Activated CD8-positive, alpha-beta T cell treated with anti-CD3 and anti-CD28 coated beads for 36 hours (primary cell): ENCODE data around the gene DCXR. TPM values are rescaled to one million over a fixed set of nuclear protein-coding genes. Genes with fewer than 3 reads are reported as not detected.

Source experiments
- ATAC-seq: fragments of 200-7000 bp; cut with Tn5 transposase; one replicate; pipeline ENCODE4 v1.10.0; 2021; ENCODE audit warnings: mild to moderate bottlenecking, moderate library complexity
- CTCF ChIA-PET: fragments of 350-600 bp; sonication (Branson Sonifier 250); formaldehyde crosslinking; loops from one replicate; lab custom pipeline; 2021; ENCODE audit warnings: antibody characterized with exemption; lab: Charles Lee
- POLR2A ChIA-PET: fragments of 350-600 bp; sonication (Branson Sonifier 250); formaldehyde crosslinking; loops from one replicate; lab custom pipeline; 2021; ENCODE audit warnings: antibody characterized with exemption; lab: Charles Lee
- DNase-seq: peaks from one replicate; pipeline ENCODE4 v3.0.0-alpha.2; 2020
- H3K27ac Mint-ChIP-seq: one replicate; pipeline ENCODE4 v1.8.0; 2021; ENCODE audit warnings: mild to moderate bottlenecking, mixed read lengths
- H3K27me3 Mint-ChIP-seq: one replicate; pipeline ENCODE4 v1.8.0; 2021; ENCODE audit warnings: mixed read lengths
- H3K36me3 Mint-ChIP-seq: one replicate; pipeline ENCODE4 v1.8.0; 2021; ENCODE audit warnings: low read depth, mixed read lengths
- H3K4me1 Mint-ChIP-seq: one replicate; pipeline ENCODE4 v1.8.0; 2021; ENCODE audit warnings: low read depth, mixed read lengths
- H3K4me3 Mint-ChIP-seq: one replicate; pipeline ENCODE4 v1.8.0; 2021; ENCODE audit warnings: mild to moderate bottlenecking, moderate library complexity, mixed read lengths
- H3K9me3 Mint-ChIP-seq: one replicate; pipeline ENCODE4 v1.8.0; 2021; ENCODE audit warnings: mixed read lengths
- intact Hi-C: fragments of 100-400 bp; cut with micrococcal nuclease; formaldehyde crosslinking; loops from one replicate; pipeline ENCODE4 v1.10.0; 2022
- total RNA-seq, 2 experiments: library from RNA; stranded (reverse); gene quantifications; one replicate each; pipeline ENCODE4 v1.2.3, GENCODE V29; 2021
- TF ChIP-seq, protein P1 (sequence below): fragments of 200-600 bp; IDR thresholded peaks from one replicate; pipeline ENCODE4 v1.8.0; 2022; ENCODE audit warnings: antibody characterized with exemption, mild to moderate bottlenecking

The DCXR gene
- total RNA-seq, 2 experiments from 2014 or later = 99.2 to 101 TPM

DNA sequence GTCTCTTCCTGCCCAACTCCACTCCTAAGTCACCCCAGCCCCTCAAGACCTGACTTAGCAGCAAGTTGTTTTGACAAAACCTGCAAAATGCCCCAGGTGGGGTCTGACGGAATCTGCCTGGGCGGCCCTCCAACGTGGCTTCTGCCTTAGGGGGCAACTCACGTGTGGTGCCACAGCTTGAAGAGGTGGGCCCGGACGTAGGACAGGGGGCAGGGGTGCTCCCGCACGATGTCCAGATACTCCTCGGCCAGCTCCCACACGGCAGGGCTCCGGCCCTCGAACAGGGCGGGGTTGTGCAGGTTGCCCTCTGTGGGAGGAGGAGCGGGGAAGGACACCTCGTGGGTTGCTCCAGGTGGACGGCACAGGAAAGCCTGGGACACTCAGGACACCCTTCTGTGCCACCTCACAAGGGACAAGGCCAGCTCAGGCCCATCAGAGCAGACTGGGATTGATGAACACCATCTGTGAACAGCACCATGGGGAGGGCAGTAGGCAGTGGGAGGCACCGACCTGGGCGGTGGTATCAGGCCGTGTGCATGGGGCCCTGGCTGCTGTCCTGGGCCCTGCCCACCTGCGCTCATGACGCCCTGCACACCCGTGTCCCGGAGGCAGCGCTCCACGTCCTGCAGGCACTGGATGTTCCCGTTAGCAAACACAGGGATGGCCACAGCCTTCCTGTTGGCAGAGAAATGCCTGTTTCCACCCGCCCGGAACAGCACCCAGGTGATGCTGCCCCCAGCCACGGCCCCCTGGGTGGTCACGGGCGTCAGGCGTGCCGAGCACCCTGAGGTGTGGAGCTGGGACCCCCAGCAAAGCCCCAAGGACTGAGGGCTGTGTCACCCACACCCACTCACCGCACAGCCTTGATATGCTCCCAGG is 23.8 kb upstream of the DCXR start:
- Mint-ChIP-seq H3K27me3 (no peaks in the 10 kb centered on the region), H3K9me3 (no peaks in the 10 kb centered on the region), H3K36me3 (peaks cover 1% of the 10 kb centered on the region), H3K4me3 (no peak overlapping the region), H3K27ac (no peak overlapping the region), H3K4me1 (peaks cover 11% of the 10 kb centered on the region)
- intact Hi-C loops = no loop called here
- TF ChIP-seq, protein P1, sequence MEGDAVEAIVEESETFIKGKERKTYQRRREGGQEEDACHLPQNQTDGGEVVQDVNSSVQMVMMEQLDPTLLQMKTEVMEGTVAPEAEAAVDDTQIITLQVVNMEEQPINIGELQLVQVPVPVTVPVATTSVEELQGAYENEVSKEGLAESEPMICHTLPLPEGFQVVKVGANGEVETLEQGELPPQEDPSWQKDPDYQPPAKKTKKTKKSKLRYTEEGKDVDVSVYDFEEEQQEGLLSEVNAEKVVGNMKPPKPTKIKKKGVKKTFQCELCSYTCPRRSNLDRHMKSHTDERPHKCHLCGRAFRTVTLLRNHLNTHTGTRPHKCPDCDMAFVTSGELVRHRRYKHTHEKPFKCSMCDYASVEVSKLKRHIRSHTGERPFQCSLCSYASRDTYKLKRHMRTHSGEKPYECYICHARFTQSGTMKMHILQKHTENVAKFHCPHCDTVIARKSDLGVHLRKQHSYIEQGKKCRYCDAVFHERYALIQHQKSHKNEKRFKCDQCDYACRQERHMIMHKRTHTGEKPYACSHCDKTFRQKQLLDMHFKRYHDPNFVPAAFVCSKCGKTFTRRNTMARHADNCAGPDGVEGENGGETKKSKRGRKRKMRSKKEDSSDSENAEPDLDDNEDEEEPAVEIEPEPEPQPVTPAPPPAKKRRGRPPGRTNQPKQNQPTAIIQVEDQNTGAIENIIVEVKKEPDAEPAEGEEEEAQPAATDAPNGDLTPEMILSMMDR = no peak
- POLR2A ChIA-PET = interaction anchor here (0.9 to 7.4 kb wide), 3 partner anchors 9 to 27 kb away, joined by 4 to 98 read pairs (median 6); partner anchors contain the start of genes GPS1 and RFNG
- ATAC-seq (no peak), DNase-seq (no peak)
- CTCF ChIA-PET = interaction anchor here (2.2 kb wide), 1 partner anchor 31 kb away, joined by 5 read pairs; no protein-coding TSS in a partner anchor

DNA sequence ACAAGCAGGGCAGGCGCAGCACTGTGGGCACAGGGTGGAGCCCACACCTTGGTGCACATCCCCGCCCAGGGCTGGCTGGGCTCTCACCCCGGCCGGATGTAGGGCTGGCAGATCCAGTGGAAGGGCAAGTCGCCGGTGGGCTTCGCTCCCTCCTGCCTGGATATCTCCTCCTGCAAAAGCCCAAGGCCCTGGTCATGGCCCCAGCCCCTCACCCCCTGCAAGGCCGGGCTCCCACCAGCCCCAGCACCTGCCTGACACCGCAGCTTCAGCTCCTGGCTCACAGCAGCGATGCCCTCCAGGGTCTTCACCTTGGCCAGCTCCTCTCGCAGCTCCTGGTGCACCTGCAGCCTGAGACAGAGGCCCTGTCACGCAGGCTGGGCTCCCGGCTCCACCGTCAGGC is 23.1 kb upstream of the DCXR start:
- TF ChIP-seq, protein P1 = no peak

DNA sequence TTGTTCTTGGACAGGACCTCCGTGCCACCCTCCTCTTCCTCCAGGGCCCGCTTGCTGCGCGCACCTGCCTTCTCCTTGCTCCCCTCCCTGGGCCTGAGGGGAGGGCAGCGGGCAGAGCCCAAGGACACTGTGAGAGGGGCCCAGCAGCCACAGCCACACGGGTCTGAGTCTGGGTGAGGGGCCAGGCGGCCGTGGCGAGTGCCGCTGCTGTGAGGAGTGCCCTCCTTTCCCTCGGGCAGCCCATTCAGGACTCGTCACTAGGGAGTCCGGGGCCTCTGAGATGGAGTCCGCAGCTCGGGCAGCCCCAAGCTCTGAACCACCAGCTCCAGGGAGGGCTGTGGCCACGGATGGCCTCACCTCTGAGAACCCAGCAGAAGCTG is 22.5 kb upstream of the DCXR start:
- TF ChIP-seq, protein P1 = no peak
- ATAC-seq (no peak), DNase-seq (no peak)
- Mint-ChIP-seq H3K27ac (no peak overlapping the region), H3K27me3 (no peaks in the 10 kb centered on the region), H3K4me1 (peaks cover 9% of the 10 kb centered on the region), H3K9me3 (no peaks in the 10 kb centered on the region), H3K36me3 (peaks cover 1% of the 10 kb centered on the region), H3K4me3 (no peak overlapping the region)
- POLR2A ChIA-PET = interaction anchor here (1.0 to 1.9 kb wide), 4 partner anchors 11 to 39 kb away, joined by 3 to 4 read pairs (median 4); partner anchors contain the start of gene FASN
- CTCF ChIA-PET = interaction anchor here (2.2 kb wide), 1 partner anchor 30 kb away, joined by 5 read pairs; no protein-coding TSS in a partner anchor
- intact Hi-C loops = no loop called here

More for the DNA sequence above, 23.1 kb upstream of the DCXR start:
- CTCF ChIA-PET = interaction anchor here (2.2 kb wide), 1 partner anchor 30 kb away, joined by 5 read pairs; no protein-coding TSS in a partner anchor
- no peak overlapping the region for H3K27ac Mint-ChIP-seq
- no peak overlapping the region for H3K4me3 Mint-ChIP-seq
- ATAC-seq (no peak), DNase-seq (no peak)
- H3K4me1 Mint-ChIP-seq = peaks cover 9% of the 10 kb centered on the region
- no peaks in the 10 kb centered on the region for H3K9me3 Mint-ChIP-seq
- POLR2A ChIA-PET = interaction anchor here (1.2 to 7.4 kb wide), 3 partner anchors 8 to 28 kb away, joined by 4 to 98 read pairs (median 4); partner anchors contain the start of genes GPS1 and RFNG
- intact Hi-C loops = no loop called here
- peaks cover 1% of the 10 kb centered on the region for H3K36me3 Mint-ChIP-seq
- H3K27me3 Mint-ChIP-seq = no peaks in the 10 kb centered on the region

DNA sequence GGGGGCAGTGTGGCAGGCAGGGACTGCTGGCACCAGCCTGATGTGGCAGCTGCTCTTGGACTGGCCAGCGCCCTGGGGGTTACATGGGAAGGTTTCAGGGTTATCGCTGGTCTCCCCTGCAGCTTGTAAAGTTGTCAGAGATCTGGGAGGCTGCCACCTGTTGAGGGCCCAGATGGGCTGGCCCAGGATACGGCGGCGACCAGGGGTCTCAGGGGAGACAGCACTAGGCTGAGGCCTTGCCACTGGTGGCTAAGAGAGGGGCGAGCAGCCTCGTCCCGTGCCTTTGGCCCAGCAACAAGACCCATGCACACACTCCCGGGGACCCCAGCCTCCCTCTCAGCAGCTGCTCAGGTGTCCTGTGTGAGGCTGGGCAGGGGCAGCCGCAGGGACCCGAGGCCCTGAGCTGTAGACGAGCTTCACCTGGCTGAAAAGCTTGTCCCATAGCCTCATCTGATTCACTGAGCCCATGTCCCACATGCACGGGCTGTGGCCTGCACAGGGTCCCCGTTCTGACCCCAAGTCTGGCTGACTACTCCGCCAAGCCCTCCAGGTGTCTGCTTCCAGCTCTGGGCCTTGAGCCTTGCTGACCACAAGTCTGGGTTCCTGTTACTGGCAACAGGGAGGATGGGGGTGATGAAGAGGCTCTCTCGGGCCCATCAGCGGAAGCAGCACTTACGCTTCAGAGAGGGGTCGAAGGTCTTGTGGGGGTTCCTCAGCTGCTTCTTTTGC is 21.9 kb upstream of the DCXR start:
- ATAC-seq (no peak), DNase-seq (no peak)
- intact Hi-C loops = no loop called here
- H3K27ac Mint-ChIP-seq = no peak overlapping the region
- H3K27me3 Mint-ChIP-seq = no peaks in the 10 kb centered on the region
- TF ChIP-seq, protein P1 = no peak
- no peak overlapping the region for H3K4me3 Mint-ChIP-seq
- peaks cover 8% of the 10 kb centered on the region for H3K4me1 Mint-ChIP-seq
- H3K9me3 Mint-ChIP-seq = no peaks in the 10 kb centered on the region
- POLR2A ChIA-PET = interaction anchor here (0.7 to 1.9 kb wide), 6 partner anchors 10 to 167 kb away, joined by 3 to 4 read pairs (median 3); partner anchors contain the start of gene FASN
- peaks cover 3% of the 10 kb centered on the region for H3K36me3 Mint-ChIP-seq
- CTCF ChIA-PET = interaction anchor here (2.2 kb wide), 1 partner anchor 29 kb away, joined by 5 read pairs; no protein-coding TSS in a partner anchor
